Spleen (tissue), 7 donors: ENCODE data around the gene CUBN.

Experiments
- POLR2A ChIP-seq, 3 donors: fragments of 450-650 bp; IDR thresholded peaks; one replicate each; pipeline ENCODE4 v1.5.1; 2017; ENCODE audit warnings: antibody characterized with exemption in 3 of 3, mild to moderate bottlenecking in 1 of 3
- POLR2AphosphoS5 ChIP-seq, 3 donors: sonication (generic); formaldehyde crosslinking; IDR thresholded peaks; one replicate each; pipeline ENCODE4 v1.5.1; 2017; ENCODE audit warnings: antibody characterized with exemption in 3 of 3
- TF ChIP-seq, protein P1 (sequence below), 11 experiments: fragments of 200-600 bp in 7 of 11; fragments of 450-650 bp in 4 of 11; sonication (generic) in 4 of 11; IDR thresholded peaks in 8 of 11; conservative IDR thresholded peaks in 3 of 11; 1 replicate in 7 of 11; 2 replicates in 4 of 11; pipeline versions ENCODE4 v1.4.0 to v1.8.0; 2016 to 2021; ENCODE audit warnings: antibody characterized with exemption in 11 of 11, inconsistent platforms in 4 of 11, mild to moderate bottlenecking in 1 of 11
- donor health status: DM: no; HTN: no; CAD: no; lungs with moderate emphysema.
- donor health status: DM: no; HTN: no; CAD: no.
- donor health status: DM: no; HTN: no; CAD: no.

GRCh38 chr10:17174626-17175025, 45.0 kb upstream of the CUBN start:
- TF ChIP-seq, protein P1, sequence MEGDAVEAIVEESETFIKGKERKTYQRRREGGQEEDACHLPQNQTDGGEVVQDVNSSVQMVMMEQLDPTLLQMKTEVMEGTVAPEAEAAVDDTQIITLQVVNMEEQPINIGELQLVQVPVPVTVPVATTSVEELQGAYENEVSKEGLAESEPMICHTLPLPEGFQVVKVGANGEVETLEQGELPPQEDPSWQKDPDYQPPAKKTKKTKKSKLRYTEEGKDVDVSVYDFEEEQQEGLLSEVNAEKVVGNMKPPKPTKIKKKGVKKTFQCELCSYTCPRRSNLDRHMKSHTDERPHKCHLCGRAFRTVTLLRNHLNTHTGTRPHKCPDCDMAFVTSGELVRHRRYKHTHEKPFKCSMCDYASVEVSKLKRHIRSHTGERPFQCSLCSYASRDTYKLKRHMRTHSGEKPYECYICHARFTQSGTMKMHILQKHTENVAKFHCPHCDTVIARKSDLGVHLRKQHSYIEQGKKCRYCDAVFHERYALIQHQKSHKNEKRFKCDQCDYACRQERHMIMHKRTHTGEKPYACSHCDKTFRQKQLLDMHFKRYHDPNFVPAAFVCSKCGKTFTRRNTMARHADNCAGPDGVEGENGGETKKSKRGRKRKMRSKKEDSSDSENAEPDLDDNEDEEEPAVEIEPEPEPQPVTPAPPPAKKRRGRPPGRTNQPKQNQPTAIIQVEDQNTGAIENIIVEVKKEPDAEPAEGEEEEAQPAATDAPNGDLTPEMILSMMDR (IDR thresholded peaks at IDR 0.05 in 8 of 11, conservative IDR thresholded peaks at IDR 0.05 in 3 of 11), result no peak
- TF ChIP-seq POLR2A (IDR thresholded peaks at IDR 0.05) (no peak), POLR2AphosphoS5 (IDR thresholded peaks at IDR 0.05) (no peak)
